Glomerular endothelial cell (primary cell): Measurements from ENCODE around the gene ZNF644. TPM values are rescaled to one million over a fixed set of nuclear protein-coding genes. Genes with fewer than 3 reads are reported as not detected.
"Not testable (repeated sequence)": the region's sequence is repeated elsewhere in the genome, so short reads cannot be mapped to it uniquely, and the experiment has no call there.

Source experiments
- DNase-seq: peaks from one replicate; pipeline ENCODE4 v3.0.0-alpha.2; 2011; ENCODE audit warnings: low read depth, low spot score; ENCODE audit errors: extremely low read depth
- total RNA-seq: library from RNA; depleted of rRNA; stranded (reverse); fragments of >200 nt; gene quantifications from 2 replicates; pipeline ENCODE4 v1.2.3, GENCODE V29; 2015

Gene ZNF644
- total RNA-seq, 1 donor from 2014 or later = 33.5 TPM

DNA sequence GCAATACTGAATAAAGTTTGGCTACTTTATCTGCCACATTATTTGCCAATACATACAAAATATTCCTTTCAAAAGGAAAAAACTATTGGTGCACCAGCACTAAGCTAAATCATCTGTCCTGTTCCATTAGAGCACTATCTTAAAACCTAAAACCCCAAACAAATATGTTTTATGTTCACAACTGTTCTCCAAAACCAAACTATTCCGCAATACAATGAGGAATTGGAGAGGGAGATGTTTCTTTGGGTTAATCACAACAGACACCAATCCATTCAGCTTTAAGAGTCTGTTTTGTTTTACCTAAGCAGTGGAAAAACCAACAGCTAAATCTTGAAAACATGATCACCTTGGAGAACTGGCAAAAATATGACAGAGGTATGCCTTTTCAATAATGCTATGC, 85.1 kb downstream of the ZNF644 start:
- no peak for DNase-seq

DNA sequence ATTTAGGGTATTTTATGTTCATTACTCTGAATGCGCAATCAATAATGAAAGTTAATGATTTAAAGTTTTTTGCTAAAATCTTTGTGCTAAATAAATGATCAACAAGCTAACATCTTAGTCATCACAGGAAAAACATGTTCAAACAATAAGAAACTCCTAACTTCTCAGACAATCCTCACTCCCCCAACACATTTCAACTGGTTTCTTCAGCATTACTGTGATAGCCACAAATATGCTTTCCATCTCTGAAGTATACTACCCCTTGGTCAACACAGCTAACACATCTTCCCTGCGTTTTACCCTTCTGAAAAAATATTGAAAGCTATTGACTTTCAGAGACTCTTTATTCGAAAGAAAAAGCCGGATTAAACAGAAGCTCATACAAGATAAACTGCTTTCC, 85.8 kb downstream of the ZNF644 start:
- DNase-seq = no peak

- DNase-seq = not testable (repeated sequence)
These were observed 93.6 kb downstream of the ZNF644 start for GRCh38 chr1:90928231-90928630.

DNA sequence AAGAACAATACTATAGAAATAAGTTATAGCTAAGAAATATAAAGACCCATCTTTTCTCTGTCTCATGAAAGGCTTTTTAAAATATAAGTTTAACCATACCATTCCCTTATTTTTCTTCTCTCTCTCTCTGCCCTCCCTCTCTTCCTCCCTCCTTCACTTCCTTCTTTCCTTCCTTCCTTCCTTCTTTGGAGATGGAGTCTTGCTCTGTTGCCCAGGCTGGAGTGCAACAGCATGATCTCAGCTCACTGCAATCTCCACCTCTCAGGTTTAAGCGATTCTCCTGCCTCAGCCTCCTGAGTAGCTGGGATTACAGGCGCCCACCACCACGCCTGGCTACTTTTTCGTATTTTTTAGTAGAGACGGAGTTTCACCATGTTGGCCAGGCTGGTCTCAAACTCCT, 94.2 kb downstream of the ZNF644 start:
- not testable (repeated sequence) for DNase-seq

- DNase-seq = no peak
These were observed 94.9 kb downstream of the ZNF644 start for GRCh38 chr1:90926971-90927370.

- DNase-seq = no peak
These were observed 95.6 kb downstream of the ZNF644 start for GRCh38 chr1:90925928-90926869.

DNA sequence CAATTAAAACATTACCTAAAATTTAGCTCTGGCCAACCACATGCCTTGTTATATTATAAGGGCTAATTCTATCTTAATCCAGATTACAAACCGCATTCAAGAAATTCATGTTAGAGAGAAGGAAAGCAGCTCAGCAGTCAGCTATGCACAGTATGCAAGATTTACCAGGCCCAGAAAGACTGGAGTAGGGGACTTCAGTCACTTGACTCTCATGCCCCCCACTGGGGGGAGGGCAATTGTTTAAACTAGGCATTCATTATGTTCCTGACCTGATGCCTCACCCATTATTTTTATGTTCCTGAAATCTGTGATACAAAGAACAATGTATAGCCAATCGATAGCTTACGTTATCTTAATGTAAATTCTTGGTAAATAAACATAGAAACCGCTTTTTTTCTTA, 96.9 kb downstream of the ZNF644 start:
- DNase-seq = no peak

- DNase-seq = no peak
These were observed 98.8 kb downstream of the ZNF644 start for GRCh38 chr1:90922996-90923395.

GRCh38 chr1:90922202-90922601, 99.6 kb downstream of the ZNF644 start:
- DNase-seq = no peak

GRCh38 chr1:90919900-90920299, 101.9 kb downstream of the ZNF644 start:
- DNase-seq = no peak

- no peak for DNase-seq
These were observed 102.6 kb downstream of the ZNF644 start for GRCh38 chr1:90919190-90919719.

GRCh38 chr1:90911353-90911752, 110.5 kb downstream of the ZNF644 start:
- no peak for DNase-seq

DNA sequence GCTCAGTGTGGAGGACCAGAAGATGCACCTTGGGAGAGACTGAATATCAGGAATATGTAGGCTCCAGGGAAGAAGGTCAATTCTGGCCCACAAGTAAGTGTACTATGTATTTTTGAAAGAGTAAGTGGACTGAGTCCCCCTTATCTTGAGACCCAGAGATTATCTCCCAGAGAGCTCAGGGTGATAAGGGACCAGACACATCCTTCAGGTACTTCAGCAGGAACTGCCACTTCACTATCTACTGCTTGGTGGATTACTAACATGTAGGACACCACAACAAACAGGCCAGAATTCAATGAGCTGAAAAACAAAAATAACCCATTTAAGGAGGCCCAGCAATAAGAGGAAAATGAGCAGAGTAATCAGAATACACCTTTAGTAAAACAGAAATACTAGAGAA, 119.2 kb downstream of the ZNF644 start:
- no peak for DNase-seq

GRCh38 chr1:90899263-90899662, 122.6 kb downstream of the ZNF644 start:
- no peak for DNase-seq

GRCh38 chr1:90893679-90894078, 128.2 kb downstream of the ZNF644 start:
- not testable (repeated sequence) for DNase-seq

GRCh38 chr1:90892884-90893283, 129.0 kb downstream of the ZNF644 start:
- DNase-seq = not testable (repeated sequence)

DNA sequence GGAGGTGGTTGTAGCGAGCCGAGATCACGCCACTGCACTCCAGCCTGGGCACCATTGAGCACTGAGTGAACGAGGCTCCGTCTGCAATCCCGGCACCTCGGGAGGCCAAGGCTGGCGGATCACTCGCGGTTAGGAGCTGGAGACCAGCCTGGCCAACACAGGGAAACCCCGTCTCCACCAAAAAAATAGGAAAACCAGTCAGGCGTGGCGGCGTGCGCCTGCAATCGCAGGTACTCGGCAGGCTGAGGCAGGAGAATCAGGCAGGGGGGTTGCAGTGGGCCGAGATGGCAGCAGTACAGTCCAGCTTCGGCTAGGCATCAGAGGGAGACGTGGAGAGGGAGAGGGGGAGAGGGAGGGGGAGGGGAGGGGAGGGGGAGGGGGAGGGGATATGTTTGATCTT, 129.6 kb downstream of the ZNF644 start:
- DNase-seq = not testable (repeated sequence)

GRCh38 chr1:90891756-90892155, 130.1 kb downstream of the ZNF644 start:
- not testable (repeated sequence) for DNase-seq

DNA sequence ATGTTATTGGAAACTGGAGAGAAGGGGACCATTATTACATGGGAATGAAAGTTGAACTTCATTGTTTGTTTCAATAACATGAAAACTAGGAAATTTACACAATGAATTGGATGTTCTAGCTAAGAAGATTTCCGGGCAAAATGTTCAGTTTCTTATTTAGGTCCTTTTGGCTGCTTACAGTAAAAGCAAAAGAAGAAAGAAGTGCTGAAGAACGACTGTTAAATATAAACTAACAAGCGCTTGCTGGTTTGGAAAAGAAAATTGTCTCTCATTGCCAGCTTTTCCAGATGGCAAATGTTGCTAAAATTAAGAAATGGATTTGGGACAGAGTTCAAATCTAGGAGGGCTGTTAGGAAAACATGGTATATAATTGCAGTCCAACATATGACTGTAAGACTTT, 139.6 kb downstream of the ZNF644 start:
- no peak for DNase-seq

- DNase-seq = no peak
These were observed 140.8 kb downstream of the ZNF644 start for GRCh38 chr1:90881034-90881433.

DNA sequence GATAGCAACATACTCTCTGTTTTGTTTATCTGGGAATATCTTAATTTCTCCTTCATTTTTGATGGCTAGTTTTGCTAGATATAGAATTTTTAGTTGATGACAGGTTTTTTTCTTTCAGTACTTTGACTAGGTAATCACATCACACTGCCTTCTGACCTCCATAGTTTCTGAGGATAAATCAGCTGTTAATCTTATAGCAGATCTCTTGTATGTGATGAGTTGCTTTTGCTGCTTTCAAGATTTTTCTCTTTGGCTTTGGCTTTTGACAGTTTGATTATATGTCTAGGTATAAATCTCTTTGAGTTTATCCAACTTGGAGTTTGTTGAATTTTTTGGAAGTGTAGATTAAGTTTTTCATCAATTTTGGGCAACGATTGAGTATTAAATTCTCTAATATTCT, 142.6 kb downstream of the ZNF644 start:
- no peak for DNase-seq

DNA sequence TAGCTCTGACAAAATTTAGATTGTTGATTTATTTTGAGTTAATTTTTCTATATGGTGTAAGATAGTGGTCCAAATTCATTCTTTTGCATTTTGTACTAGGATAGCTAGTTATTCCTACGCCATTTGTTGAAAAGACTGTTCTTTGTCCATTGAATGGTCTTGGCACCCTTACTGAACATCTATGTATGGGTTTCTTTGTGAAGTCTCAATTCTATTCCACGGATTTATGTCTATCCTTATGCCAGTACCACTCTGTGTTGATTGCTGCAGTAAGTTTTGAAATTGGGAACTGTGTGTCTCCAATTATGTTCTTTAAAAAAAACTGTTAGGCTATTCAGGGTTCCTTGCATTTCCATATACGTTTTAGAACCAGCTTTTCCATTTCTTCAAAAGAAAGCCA, 145.7 kb downstream of the ZNF644 start:
- DNase-seq = no peak
